ENCODE data around the gene PRR11. TPM values are rescaled to one million over a fixed set of nuclear protein-coding genes. Genes with fewer than 3 reads are reported as not detected.

The PRR11 gene
- total RNA-seq, 1 experiment from 2014 or later = 86.7 TPM

DNA sequence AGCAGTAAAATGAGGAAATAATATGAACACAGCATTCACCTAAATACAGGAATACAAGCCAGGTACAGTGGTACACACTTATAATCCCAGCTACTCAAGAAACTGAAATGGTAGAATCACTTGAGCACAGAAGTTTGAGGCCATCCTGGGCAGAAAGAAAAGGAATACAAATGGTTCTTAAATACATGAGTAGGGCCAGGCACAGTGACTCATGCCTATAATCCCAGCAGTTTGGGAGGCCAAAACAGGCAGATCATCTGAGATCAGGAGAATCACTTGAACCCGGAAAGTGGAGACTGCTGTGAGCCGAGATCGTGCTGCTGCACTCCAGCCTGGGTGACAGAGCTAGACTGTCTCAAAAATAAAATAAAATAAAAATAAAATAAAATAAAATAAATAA is 31.3 kb downstream of the PRR11 start:
- Histone ChIP-seq H3K36me3 (ENCODE audit: control insufficient read depth in 1 of 2, insufficient read depth in 2 of 2, low read length in 2 of 2) (peaks cover 23% of the 10 kb centered on the region in 2 experiments), H3K4me1 (ENCODE audit: control insufficient read depth in 1 of 2, insufficient read depth in 2 of 2, low read length in 2 of 2) (no peaks in the 10 kb centered on the region), H3K79me2 (ENCODE audit: insufficient read depth, low read length) (no peaks in the 10 kb centered on the region), H3K4me2 (ENCODE audit: low read length) (no peak overlapping the region), H4K20me1 (ENCODE audit: insufficient read depth) (no peaks in the 10 kb centered on the region), H3K9me3 (ENCODE audit: control insufficient read depth in 1 of 2, insufficient read depth in 1 of 2, low read depth in 1 of 2, low read length in 2 of 2) (no peaks in the 10 kb centered on the region), H3K9ac (ENCODE audit: low read length) (no peak overlapping the region), H2AFZ (ENCODE audit: low read depth, low read length, poor library complexity, severe bottlenecking) (no peak overlapping the region), H3K27ac (ENCODE audit: low read depth, low read length) (no peak overlapping the region), H3K4me3 (replicated peaks in 1 of 2; ENCODE audit: low read depth in 1 of 2, low read length in 2 of 2) (no peak overlapping the region), H3K9me2 (ENCODE audit: insufficient read depth) (no peaks in the 10 kb centered on the region), H3K27me3 (ENCODE audit: insufficient read depth, low read length) (no peaks in the 10 kb centered on the region)
- TF ChIP-seq ELF1 (IDR thresholded peaks at IDR 0.05; ENCODE audit: borderline replicate concordance, low read depth) = no peak
- no peak for TF ChIP-seq EGR1 (IDR thresholded peaks at IDR 0.05; ENCODE audit: low read depth)
- no peak for TF ChIP-seq YY1 (IDR thresholded peaks at IDR 0.05; ENCODE audit: extremely low read depth, insufficient replicate concordance, low read depth, low read length)
- no peak for TF ChIP-seq JUND (IDR thresholded peaks at IDR 0.05)
- no peak for TF ChIP-seq POLR2A (IDR thresholded peaks at IDR 0.05; ENCODE audit: borderline replicate concordance, extremely low read depth, insufficient read depth, insufficient read length)
- TF ChIP-seq, protein P1, sequence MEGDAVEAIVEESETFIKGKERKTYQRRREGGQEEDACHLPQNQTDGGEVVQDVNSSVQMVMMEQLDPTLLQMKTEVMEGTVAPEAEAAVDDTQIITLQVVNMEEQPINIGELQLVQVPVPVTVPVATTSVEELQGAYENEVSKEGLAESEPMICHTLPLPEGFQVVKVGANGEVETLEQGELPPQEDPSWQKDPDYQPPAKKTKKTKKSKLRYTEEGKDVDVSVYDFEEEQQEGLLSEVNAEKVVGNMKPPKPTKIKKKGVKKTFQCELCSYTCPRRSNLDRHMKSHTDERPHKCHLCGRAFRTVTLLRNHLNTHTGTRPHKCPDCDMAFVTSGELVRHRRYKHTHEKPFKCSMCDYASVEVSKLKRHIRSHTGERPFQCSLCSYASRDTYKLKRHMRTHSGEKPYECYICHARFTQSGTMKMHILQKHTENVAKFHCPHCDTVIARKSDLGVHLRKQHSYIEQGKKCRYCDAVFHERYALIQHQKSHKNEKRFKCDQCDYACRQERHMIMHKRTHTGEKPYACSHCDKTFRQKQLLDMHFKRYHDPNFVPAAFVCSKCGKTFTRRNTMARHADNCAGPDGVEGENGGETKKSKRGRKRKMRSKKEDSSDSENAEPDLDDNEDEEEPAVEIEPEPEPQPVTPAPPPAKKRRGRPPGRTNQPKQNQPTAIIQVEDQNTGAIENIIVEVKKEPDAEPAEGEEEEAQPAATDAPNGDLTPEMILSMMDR (IDR thresholded peaks at IDR 0.05 in 2 of 3, conservative IDR thresholded peaks at IDR 0.05 in 1 of 3; ENCODE audit: borderline replicate concordance in 1 of 3, insufficient read depth in 1 of 3, low read depth in 2 of 3, low read length in 2 of 3) = no peak
- no peak for TF ChIP-seq REST (IDR thresholded peaks at IDR 0.05; ENCODE audit: low read depth)
- TF ChIP-seq EZH2 (IDR thresholded peaks at IDR 0.05) = no peak
- no peak for TF ChIP-seq CEBPB (IDR thresholded peaks at IDR 0.05; ENCODE audit: low read depth)
- no peak for TF ChIP-seq TCF7L2 (IDR thresholded peaks at IDR 0.05; ENCODE audit: borderline replicate concordance, extremely low read depth, insufficient read depth, insufficient read length)
- no peak for TF ChIP-seq EZH2phosphoT487 (IDR thresholded peaks at IDR 0.05; ENCODE audit: borderline replicate concordance)
- no TSS peak for BruUV-seq (replicated peaks)
- intact Hi-C loops (cut with micrococcal nuclease) = no loop called here
- ChIA-PET POLR2A (no interaction called here), RAD21 (ENCODE audit: low non-redundant PET in 1 of 2, low total read pairs in 2 of 2, uncharacterized antibody in 2 of 2, unreplicated experiment in 2 of 2) (no interaction called here), CTCF (no interaction called here)
- DNase-seq (ENCODE audit: low read depth, low spot score) (no peak), ATAC-seq (no peak)
